Cardiac muscle cell (in vitro differentiated cells and primary cell): Measurements from ENCODE around the gene TMEM150A. TPM values are rescaled to one million over a fixed set of nuclear protein-coding genes. Genes with fewer than 3 reads are reported as not detected.

Source experiments
- DNase-seq, 2 donors: peaks; one replicate each; pipeline versions ENCODE4 v3.0.0 to v3.0.0-alpha.2; 2010 to 2017; ENCODE audit warnings: low read depth in 1 of 2, low spot score in 1 of 2
- H3K27ac ChIP-seq: fragments of 200-600 bp; sonication (generic); 2 replicates; pipeline ENCODE4 v1.5.1; 2016
- H3K27me3 ChIP-seq: fragments of 200-600 bp; sonication (generic); 2 replicates; pipeline ENCODE4 v1.6.0; 2016; ENCODE audit warnings: control low read depth
- H3K36me3 ChIP-seq: fragments of 200-600 bp; sonication (generic); 2 replicates; pipeline ENCODE4 v1.5.1; 2016; ENCODE audit warnings: control low read depth
- H3K4me1 ChIP-seq: fragments of 200-600 bp; sonication (generic); 2 replicates; pipeline ENCODE4 v1.8.1; 2017; ENCODE audit warnings: low read depth, mild to moderate bottlenecking, mixed run types
- H3K4me3 ChIP-seq: fragments of 200-600 bp; sonication (generic); 2 replicates; pipeline ENCODE4 v1.5.1; 2016; ENCODE audit warnings: mild to moderate bottlenecking
- H3K9me3 ChIP-seq: fragments of 200-600 bp; sonication (generic); 2 replicates; pipeline ENCODE4 v1.5.1; 2017; ENCODE audit warnings: low read depth, mild to moderate bottlenecking, control low read depth
- CTCF ChIP-seq: IDR thresholded peaks from 2 replicates; pipeline ENCODE4 v1.5.1; 2012; ENCODE audit warnings: low read depth, mild to moderate bottlenecking, low read length
- polyA plus RNA-seq: library from polyadenylated mRNA; unstranded; fragments of >200 nt; fragmentation: Nextera tagmentation; extraction: Ambion mirVana; gene quantifications from 2 replicates; pipeline ENCODE4 v1.2.1, GENCODE V29; 2016
- total RNA-seq: library from RNA; depleted of rRNA; stranded (reverse); fragments of >200 nt; gene quantifications from 2 replicates; pipeline ENCODE4 v1.2.3, GENCODE V29; 2016

TMEM150A gene
- total and polyA plus RNA-seq, 2 experiments from 2014 or later = 14.2 to 34.0 TPM

GRCh38 chr2:85588645-85589044, 13.9 kb downstream of the TMEM150A start:
- Histone ChIP-seq H3K9me3 (no peaks in the 10 kb centered on the region), H3K27ac (peak overlapping the region; percentile 17), H3K4me1 (peaks cover 22% of the 10 kb centered on the region), H3K36me3 (no peaks in the 10 kb centered on the region), H3K27me3 (no peaks in the 10 kb centered on the region), H3K4me3 (no peak overlapping the region)
- no peak for TF ChIP-seq CTCF
- no peak for DNase-seq

GRCh38 chr2:85588236-85588635, 14.3 kb downstream of the TMEM150A start:
- Histone ChIP-seq H3K27ac (peak overlapping the region; percentile 17), H3K27me3 (no peaks in the 10 kb centered on the region), H3K36me3 (no peaks in the 10 kb centered on the region), H3K4me1 (peaks cover 22% of the 10 kb centered on the region), H3K9me3 (no peaks in the 10 kb centered on the region), H3K4me3 (no peak overlapping the region)
- TF ChIP-seq CTCF = no peak
- DNase-seq = no peak

GRCh38 chr2:85585781-85586105, 16.8 kb downstream of the TMEM150A start:
- Histone ChIP-seq H3K4me3 (no peak overlapping the region), H3K4me1 (peaks cover 22% of the 10 kb centered on the region), H3K27me3 (no peaks in the 10 kb centered on the region), H3K9me3 (no peaks in the 10 kb centered on the region), H3K36me3 (no peaks in the 10 kb centered on the region), H3K27ac (no peak overlapping the region)
- DNase-seq = peak in 1 of 2 donors; percentile 35
- no peak for TF ChIP-seq CTCF

GRCh38 chr2:85584857-85585780, 17.4 kb downstream of the TMEM150A start:
- Histone ChIP-seq H3K9me3 (no peaks in the 10 kb centered on the region), H3K27ac (peak overlapping the region; percentile 40), H3K36me3 (no peaks in the 10 kb centered on the region), H3K4me3 (no peak overlapping the region), H3K27me3 (no peaks in the 10 kb centered on the region), H3K4me1 (peaks cover 22% of the 10 kb centered on the region)
- TF ChIP-seq CTCF = no peak
- peak in 1 of 2 donors; percentile 64 for DNase-seq

- no peak for TF ChIP-seq CTCF
- Histone ChIP-seq H3K4me1 (peaks cover 25% of the 10 kb centered on the region), H3K36me3 (no peaks in the 10 kb centered on the region), H3K9me3 (no peaks in the 10 kb centered on the region), H3K4me3 (no peak within 1 kb of the TSS), H3K27ac (peak within 1 kb of the TSS; percentile 40), H3K27me3 (no peaks in the 10 kb centered on the region)
- peak in 1 of 2 donors; percentile 41 for DNase-seq
These were observed 18.1 kb downstream of the TMEM150A start, which contains the start of gene VAMP5 for GRCh38 chr2:85584354-85584856. Gene VAMP5, plus strand, starts transcription at chr2:85584431. Its CDS starts 60 bp downstream, at chr2:85584491.
